K562 (cell line): Measurements from ENCODE around the gene HS6ST1. TPM values are rescaled to one million over a fixed set of nuclear protein-coding genes. Genes with fewer than 3 reads are reported as not detected.

Experiments used
- ATAC-seq: fragments of 200-7000 bp; cut with Tn5 transposase; 3 replicates; pipeline ENCODE4 v1.9.1; 2020; ENCODE audit warnings: moderate library complexity
- BruUV-seq: library from RNA; stranded (reverse); fragments of 400-500 nt; replicated peaks from 2 replicates; lab custom pipeline; 2021; lab: Mats Ljungman, UMichigan
- CTCF ChIA-PET: fragments of 300-600 bp; formaldehyde crosslinking; extraction: SDS; loops from one replicate; lab custom pipeline; 2021; ENCODE audit warnings: low intra/inter-chr PET ratio; lab: Yijun Ruan, JAX
- POLR2A ChIA-PET: fragments of 300-600, 350-650 bp; sonication (Branson Sonifier 250); formaldehyde crosslinking; extraction: SDS; loops from one replicate; lab custom pipeline; 2021; ENCODE audit warnings: antibody characterized with exemption, inconsistent platforms; lab: Yijun Ruan, JAX
- DNase-seq, 4 experiments: peaks; one replicate each; pipeline versions ENCODE4 v3.0.0 to v3.0.0-alpha.2; 2011 to 2018; ENCODE audit warnings: low spot score in 3 of 4, mixed read lengths in 3 of 4; ENCODE audit errors: extremely low read depth in 1 of 4
- FAIRE-seq: peaks from 2 replicates; lab custom pipeline; 2011; peaks lifted over from hg19 to GRCh38; lab: Jason Lieb, UNC
- H2AFZ ChIP-seq: 2 replicates; pipeline ENCODE4 v1.6.0; 2011; ENCODE audit warnings: low read depth, low read length, control low read depth, inconsistent platforms
- H3K27ac ChIP-seq: fragments of 200-600 bp; 3 replicates; pipeline ENCODE4 v1.8.0; 2011; ENCODE audit warnings: low read depth, mild to moderate bottlenecking, control low read depth, inconsistent platforms, low read length, moderate library complexity, mixed read lengths; ENCODE audit errors: extremely low read depth
- H3K27me3 ChIP-seq, 2 experiments: fragments of 300-600 bp in 1 of 2; 2 replicates in 1 of 2; 3 replicates in 1 of 2; pipeline versions ENCODE4 v1.6.0 to v1.8.0; 2011; ENCODE audit warnings: inconsistent platforms in 2 of 2, low read length in 2 of 2, mild to moderate bottlenecking in 1 of 2, mixed read lengths in 1 of 2, moderate library complexity in 1 of 2; ENCODE audit not compliant: control insufficient read depth in 2 of 2, insufficient read depth in 2 of 2
- H3K36me3 ChIP-seq: fragments of 300-600 bp; 3 replicates; pipeline ENCODE4 v1.8.0; 2011; ENCODE audit warnings: mild to moderate bottlenecking, low read length, inconsistent platforms; ENCODE audit not compliant: control insufficient read depth, insufficient read depth
- H3K4me1 ChIP-seq, 2 experiments: fragments of 200-600 bp in 1 of 2; replicated peaks in 1 of 2; 2 replicates in 1 of 2; 3 replicates in 1 of 2; pipeline versions ENCODE4 v1.5.1 to v1.8.0; 2011; ENCODE audit warnings: inconsistent platforms in 2 of 2, low read length in 2 of 2, mild to moderate bottlenecking in 1 of 2, mixed read lengths in 1 of 2, moderate library complexity in 1 of 2; ENCODE audit not compliant: control insufficient read depth in 2 of 2, insufficient read depth in 2 of 2
- H3K4me2 ChIP-seq: 2 replicates; pipeline ENCODE4 v1.6.1; 2011; ENCODE audit warnings: low read length, control low read depth, inconsistent platforms, mixed read lengths; ENCODE audit not compliant: insufficient read depth
- H3K4me3 ChIP-seq: fragments of 200-600 bp; sonication (generic), shearing (Covaris generic); 2 replicates; pipeline ENCODE4 v1.5.1; 2016; ENCODE audit warnings: control low read depth, inconsistent platforms
- H3K79me2 ChIP-seq: fragments of 200-600 bp; 3 replicates; pipeline ENCODE4 v1.8.0; 2011; ENCODE audit warnings: low read length, inconsistent platforms; ENCODE audit not compliant: control insufficient read depth, insufficient read depth
- H3K9ac ChIP-seq, 2 experiments: 2 replicates each; pipeline versions ENCODE4 v1.6.0 to v1.6.1; 2011; ENCODE audit warnings: low read depth in 2 of 2, low read length in 2 of 2, control low read depth in 1 of 2, inconsistent platforms in 1 of 2, mild to moderate bottlenecking in 1 of 2, mixed read lengths in 1 of 2; ENCODE audit not compliant: insufficient read depth in 1 of 2
- H3K9me1 ChIP-seq: one replicate; pipeline ENCODE4 v1.6.0; 2011; ENCODE audit warnings: inconsistent platforms, mild to moderate bottlenecking, low read length, moderate library complexity; ENCODE audit not compliant: control insufficient read depth, insufficient read depth
- H3K9me3 ChIP-seq: replicated peaks from 2 replicates; pipeline ENCODE4 v1.5.1; 2011; ENCODE audit warnings: low read depth, low read length, inconsistent platforms; ENCODE audit not compliant: control insufficient read depth, insufficient read depth
- H4K20me1 ChIP-seq: replicated peaks from 2 replicates; pipeline ENCODE4 v1.6.1; 2011; ENCODE audit warnings: low read length, inconsistent platforms, mixed read lengths; ENCODE audit not compliant: control insufficient read depth, insufficient read depth
- HDAC6 ChIP-seq: IDR thresholded peaks from 2 replicates; pipeline ENCODE4 v1.6.1; 2012; ENCODE audit warnings: low read depth, mild to moderate bottlenecking, control low read depth, inconsistent platforms, low read length, moderate library complexity
- RFX5 ChIP-seq: IDR thresholded peaks from 2 replicates; pipeline ENCODE4 v1.6.1; 2011; ENCODE audit warnings: low read depth, mild to moderate bottlenecking, improper control_type of control experiment, low read length
- SAP30 ChIP-seq: fragments of 200-600 bp; sonication (generic); IDR thresholded peaks from 2 replicates; pipeline ENCODE4 v1.6.1; 2012; ENCODE audit warnings: borderline replicate concordance, low read depth, mild to moderate bottlenecking, moderate library complexity, low read length, control low read depth, inconsistent platforms; ENCODE audit not compliant: insufficient read depth, poor library complexity, severe bottlenecking
- SLC30A9 ChIP-seq: fragments of 250-450 bp; sonication (Bioruptor Pico); IDR thresholded peaks from 2 replicates; pipeline ENCODE4 v1.8.0; 2022; ENCODE audit warnings: mild to moderate bottlenecking, moderate library complexity
- SRSF9 ChIP-seq: fragments of 200-400 bp; formaldehyde crosslinking; IDR thresholded peaks from 2 replicates; pipeline ENCODE4 v1.6.1; 2017; ENCODE audit warnings: low read depth, low read length, borderline replicate concordance
- TARDBP ChIP-seq: fragments of 450-650 bp; IDR thresholded peaks from 2 replicates; pipeline ENCODE4 v1.6.1; 2016
- ZBTB1 ChIP-seq: sonication (generic); formaldehyde crosslinking; IDR thresholded peaks from 2 replicates; pipeline ENCODE4 v1.8.1; 2023; ENCODE audit warnings: missing genetic modification reagents, low read depth, mild to moderate bottlenecking, borderline replicate concordance
- ZNF140 ChIP-seq: fragments of 250-450 bp; sonication (Bioruptor Pico); IDR thresholded peaks from 2 replicates; pipeline ENCODE4 v1.8.0; 2021; ENCODE audit warnings: moderate library complexity, mild to moderate bottlenecking, inconsistent platforms
- ZNF239 ChIP-seq: fragments of 250-450 bp; sonication (Bioruptor Pico); IDR thresholded peaks from 2 replicates; pipeline ENCODE4 v1.4.0; 2020; ENCODE audit warnings: mild to moderate bottlenecking
- ZNF431 ChIP-seq: sonication (generic); formaldehyde crosslinking; IDR thresholded peaks from 2 replicates; pipeline ENCODE4 v1.8.0; 2022; ENCODE audit warnings: mild to moderate bottlenecking, missing genetic modification reagents
- WGBS: fragments of 100-300 bp; shearing (Covaris generic); methylation state at CpG from one replicate; pipeline ENCODE4 v1.1.6; 2016; ENCODE audit warnings: low coverage, mixed read lengths; ENCODE audit not compliant: insufficient coverage; ENCODE audit errors: missing lambda C conversion rate; 5-methylcytosine and 5-hydroxymethylcytosine counted together
- in situ Hi-C: fragments of 300-500 bp; cut with MboI; formaldehyde crosslinking; loops from 4 replicates; pipeline ENCODE4 v1.15.0; 2018; ENCODE audit warnings: inconsistent platforms, mixed read lengths
- intact Hi-C: fragments of 100-400 bp; cut with micrococcal nuclease; formaldehyde crosslinking; loops from 2 replicates; pipeline ENCODE4 v1.14.2; 2022
- polyA plus RNA-seq, 8 experiments: library from polyadenylated mRNA; depleted of rRNA in 4 of 8; stranded (reverse) in 5 of 8; unstranded in 3 of 8; fragments of >200 nt; fragmentation: Nextera tagmentation in 2 of 8; fragmentation: Illumina TruSeq in 1 of 8; extraction: Ambion mirVana in 2 of 8; extraction: Trizol in 1 of 8; gene quantifications; 2 replicates each; pipeline versions ENCODE4 v1.2.1 to v1.2.3, GENCODE V29; 2011 to 2014; ENCODE audit warnings: inconsistent platforms in 1 of 8, missing spikeins in 1 of 8
- total RNA-seq, 7 experiments: library from RNA; depleted of rRNA in 6 of 7; stranded (reverse); fragments of >200 nt in 6 of 7; fragmentation: Illumina TruSeq in 2 of 7; extraction: Trizol in 2 of 7; gene quantifications; 2 replicates each; pipeline versions ENCODE4 v1.2.1 to v1.2.3, GENCODE V29; 2011 to 2021; ENCODE audit warnings: low replicate concordance in 1 of 7
- TF ChIP-seq, protein P1 (sequence below): fragments of 450-650 bp; IDR thresholded peaks from 2 replicates; pipeline ENCODE4 v1.6.1; 2016; ENCODE audit warnings: borderline replicate concordance

HS6ST1 gene
- total and polyA plus RNA-seq, 9 of the 15 experiments (the other 6 are each of a cell fraction or from before 2014, with no cell fraction given), result 0.06 to 7.4 (median 3.8) TPM

DNA sequence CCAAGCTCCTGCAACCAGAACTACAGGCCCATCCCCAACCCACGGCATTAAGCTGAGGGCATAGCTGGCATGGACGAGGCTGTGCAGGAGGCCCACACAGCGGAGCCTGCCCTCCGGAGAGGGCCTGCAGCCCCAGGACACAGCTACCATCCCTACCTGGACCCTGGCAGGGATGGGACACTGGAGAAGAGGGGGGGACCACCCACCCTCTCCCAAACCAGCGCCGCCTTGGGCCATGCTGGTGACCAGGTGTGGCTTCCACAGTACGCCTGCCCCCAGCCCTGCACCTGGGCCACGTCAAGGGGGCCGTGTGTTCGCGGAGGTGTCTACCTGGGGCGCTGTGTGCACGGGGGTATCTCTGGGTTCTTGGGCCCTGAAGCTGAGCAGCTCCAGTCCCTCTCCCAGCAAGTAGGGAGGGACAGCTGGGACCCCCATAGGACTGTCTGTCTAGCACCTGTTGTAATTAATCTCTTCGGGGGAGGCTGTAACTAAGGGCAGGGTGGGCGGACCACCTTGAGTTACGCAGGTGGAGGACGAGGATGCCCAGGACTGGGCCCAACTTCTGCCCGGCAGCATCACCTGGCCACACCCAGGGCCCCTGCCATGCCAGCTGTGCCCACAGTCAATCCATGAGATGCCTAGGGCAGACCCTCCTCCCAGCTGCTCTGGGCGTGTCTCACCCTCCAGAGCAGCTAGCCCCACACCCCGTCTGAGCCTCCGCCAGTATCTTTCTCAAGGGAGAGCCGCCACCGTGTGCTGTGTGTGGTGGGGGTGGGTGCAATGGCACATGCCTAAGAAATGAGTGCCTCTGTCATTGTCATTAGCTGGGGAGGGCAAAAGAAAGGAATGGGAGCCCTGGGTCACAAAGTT, 18.3 kb downstream of the HS6ST1 start:
- intact Hi-C loops, result loop anchor here (10.0 kb wide), 1 partner anchor 236 kb away; no protein-coding TSS in a partner anchor
- no peaks in the 10 kb centered on the region for H3K36me3 ChIP-seq
- no peak overlapping the region for H3K27ac ChIP-seq
- 58% methylated on average over 23 of the region's 23 CpGs for WGBS
- H3K9me1 ChIP-seq, result peaks cover 4% of the 10 kb centered on the region
- H3K4me2 ChIP-seq, result no peak overlapping the region
- peaks cover 15% of the 10 kb centered on the region for H4K20me1 ChIP-seq
- BruUV-seq, result no TSS peak
- DNase-seq (no peak), ATAC-seq (no peak)
- no peaks in the 10 kb centered on the region for H3K27me3 ChIP-seq
- CTCF ChIA-PET, result no interaction called here
- no peak overlapping the region for H3K4me3 ChIP-seq
- no peaks in the 10 kb centered on the region for H3K79me2 ChIP-seq
- H3K9me3 ChIP-seq, result no peaks in the 10 kb centered on the region
- TF ChIP-seq TARDBP (no peak), SAP30 (no peak)
- TF ChIP-seq, all 486 proteins: peak for 0
- Histone ChIP-seq H3K4me1 (peaks cover 7 to 42% of the 10 kb centered on the region in 2 experiments; a peak in 4 of 5 replicates), H3K9ac (no peak overlapping the region; a peak in 1 of 4 replicates), H2AFZ (no peak overlapping the region)
- POLR2A ChIA-PET, result interaction anchor here (0.5 to 0.7 kb wide), 2 partner anchors 9 to 1469 kb away, joined by 3 read pairs; no protein-coding TSS in a partner anchor
- in situ Hi-C loops, result no loop called here
- FAIRE-seq, result no peak

DNA sequence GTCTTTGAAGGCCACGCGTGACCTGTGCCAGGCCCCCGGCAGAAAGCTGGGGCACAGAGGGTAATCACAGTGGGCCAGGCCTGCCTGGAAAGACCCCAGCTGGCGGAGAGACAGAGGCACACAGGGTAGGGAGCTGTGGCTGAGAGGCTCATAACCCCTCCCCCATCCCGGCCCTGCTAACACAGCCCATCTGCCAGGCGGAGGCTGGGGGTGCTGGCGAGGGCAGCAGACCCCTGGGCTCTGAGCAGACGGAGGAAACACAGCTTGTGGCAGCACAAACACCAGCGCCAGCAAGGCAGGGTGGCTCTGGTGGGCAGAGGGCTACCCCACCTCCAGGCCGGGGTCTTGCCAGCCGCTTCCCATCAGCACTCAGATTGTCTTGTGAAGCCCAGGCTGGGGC, 19.0 kb downstream of the HS6ST1 start:
- intact Hi-C loops, result loop anchor here (10.0 kb wide), 1 partner anchor 235 kb away; no protein-coding TSS in a partner anchor
- POLR2A ChIA-PET, result interaction anchor here (0.8 kb wide), 1 partner anchor 20 kb away, joined by 4 read pairs; no protein-coding TSS in a partner anchor
- H3K9me1 ChIP-seq, result peaks cover under 1% of the 10 kb centered on the region
- TF ChIP-seq SRSF9 (no peak), ZBTB1 (CRISPR knock-in tag) (no peak), ZNF239 (CRISPR knock-in tag) (no peak), ZNF431 (CRISPR knock-in tag) (no peak), HDAC6 (no peak), RFX5 (no peak), SLC30A9 (CRISPR knock-in tag) (no peak), ZNF140 (no peak)
- TF ChIP-seq, protein P1, sequence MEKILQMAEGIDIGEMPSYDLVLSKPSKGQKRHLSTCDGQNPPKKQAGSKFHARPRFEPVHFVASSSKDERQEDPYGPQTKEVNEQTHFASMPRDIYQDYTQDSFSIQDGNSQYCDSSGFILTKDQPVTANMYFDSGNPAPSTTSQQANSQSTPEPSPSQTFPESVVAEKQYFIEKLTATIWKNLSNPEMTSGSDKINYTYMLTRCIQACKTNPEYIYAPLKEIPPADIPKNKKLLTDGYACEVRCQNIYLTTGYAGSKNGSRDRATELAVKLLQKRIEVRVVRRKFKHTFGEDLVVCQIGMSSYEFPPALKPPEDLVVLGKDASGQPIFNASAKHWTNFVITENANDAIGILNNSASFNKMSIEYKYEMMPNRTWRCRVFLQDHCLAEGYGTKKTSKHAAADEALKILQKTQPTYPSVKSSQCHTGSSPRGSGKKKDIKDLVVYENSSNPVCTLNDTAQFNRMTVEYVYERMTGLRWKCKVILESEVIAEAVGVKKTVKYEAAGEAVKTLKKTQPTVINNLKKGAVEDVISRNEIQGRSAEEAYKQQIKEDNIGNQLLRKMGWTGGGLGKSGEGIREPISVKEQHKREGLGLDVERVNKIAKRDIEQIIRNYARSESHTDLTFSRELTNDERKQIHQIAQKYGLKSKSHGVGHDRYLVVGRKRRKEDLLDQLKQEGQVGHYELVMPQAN, result no peak

More for the DNA sequence above, 19.0 kb downstream of the HS6ST1 start:
- peak overlapping the region in 1 of 2 experiments; percentile 61; a peak in 2 of 4 replicates for H3K9ac ChIP-seq
- in situ Hi-C loops, result no loop called here
- H2AFZ ChIP-seq, result no peak overlapping the region
- H3K27me3 ChIP-seq, result no peaks in the 10 kb centered on the region
- CTCF ChIA-PET, result no interaction called here
- H3K4me3 ChIP-seq, result no peak overlapping the region
- BruUV-seq, result no TSS peak
- FAIRE-seq (no peak), DNase-seq (no peak), ATAC-seq (no peak)
- H4K20me1 ChIP-seq, result peaks cover 12% of the 10 kb centered on the region
- peaks cover 0 to 35% of the 10 kb centered on the region in 2 experiments; a peak in 2 of 5 replicates for H3K4me1 ChIP-seq
- H3K9me3 ChIP-seq, result no peaks in the 10 kb centered on the region
- H3K79me2 ChIP-seq, result no peaks in the 10 kb centered on the region
- 56% methylated on average over 8 of the region's 11 CpGs for WGBS
- H3K4me2 ChIP-seq, result no peak overlapping the region
- no peak overlapping the region for H3K27ac ChIP-seq
- H3K36me3 ChIP-seq, result no peaks in the 10 kb centered on the region
